A673 (cell line): ENCODE data around the gene STIP1. TPM values are rescaled to one million over a fixed set of nuclear protein-coding genes. Genes with fewer than 3 reads are reported as not detected.
"Not testable (repeated sequence)": the region's sequence is repeated elsewhere in the genome, so short reads cannot be mapped to it uniquely, and the experiment has no call there.

Experiments used
- BruUV-seq: library from RNA; stranded (reverse); fragments of 400-500 nt; replicated peaks from 2 replicates; lab custom pipeline; 2021; lab: Mats Ljungman, UMichigan
- CTCF ChIA-PET: fragments of 300-600 bp; sonication (Branson Sonifier 250); formaldehyde crosslinking; loops from one replicate; lab custom pipeline; 2022; ENCODE audit warnings: antibody characterized with exemption; lab: Charles Lee
- POLR2A ChIA-PET: fragments of 300-600 bp; sonication (Branson Sonifier 250); formaldehyde crosslinking; loops from one replicate; lab custom pipeline; 2022; ENCODE audit warnings: antibody characterized with exemption; ENCODE audit not compliant: low non-redundant PET; lab: Charles Lee
- DNase-seq: peaks from one replicate; pipeline ENCODE4 v3.0.0-alpha.2; 2015; ENCODE audit warnings: low spot score
- H3K27ac ChIP-seq: fragments of 200-600 bp; sonication (generic); 2 replicates; pipeline ENCODE4 v1.5.1; 2016; ENCODE audit warnings: mixed run types, low read depth, mild to moderate bottlenecking, mixed read lengths, antibody characterized with exemption, low read length; ENCODE audit not compliant: poor library complexity, severe bottlenecking
- H3K27me3 ChIP-seq: fragments of 200-600 bp; sonication (generic); replicated peaks from 2 replicates; pipeline ENCODE4 v1.6.1; 2017; ENCODE audit warnings: mixed run types, low read depth, mild to moderate bottlenecking, mixed read lengths, antibody characterized with exemption, low read length; ENCODE audit not compliant: insufficient read depth, poor library complexity
- H3K36me3 ChIP-seq: fragments of 200-600 bp; sonication (generic); 2 replicates; pipeline ENCODE4 v1.6.1; 2016; ENCODE audit warnings: mixed run types, mild to moderate bottlenecking, mixed read lengths, antibody characterized with exemption, low read length; ENCODE audit not compliant: insufficient read depth, poor library complexity, severe bottlenecking
- H3K4me1 ChIP-seq: fragments of 200-600 bp; sonication (generic); 2 replicates; pipeline ENCODE4 v1.6.1; 2017; ENCODE audit warnings: mixed run types, mild to moderate bottlenecking, mixed read lengths, antibody characterized with exemption, low read length; ENCODE audit not compliant: insufficient read depth, poor library complexity, severe bottlenecking
- H3K4me3 ChIP-seq: fragments of 200-600 bp; sonication (generic); 2 replicates; pipeline ENCODE4 v1.5.1; 2016; ENCODE audit warnings: low read depth, mixed run types, mild to moderate bottlenecking, mixed read lengths, low read length; ENCODE audit not compliant: poor library complexity, severe bottlenecking
- H3K9me3 ChIP-seq: fragments of 200-600 bp; sonication (generic); 2 replicates; pipeline ENCODE4 v1.6.1; 2016; ENCODE audit warnings: mixed run types, low read depth, mild to moderate bottlenecking, mixed read lengths, antibody characterized with exemption, low read length; ENCODE audit not compliant: poor library complexity, severe bottlenecking
- CTCF ChIP-seq: fragments of 300-800, 200-600 bp; sonication (generic); conservative IDR thresholded peaks from 2 replicates; pipeline ENCODE4 v1.5.1; 2017; ENCODE audit warnings: low read depth, mild to moderate bottlenecking, antibody characterized with exemption, low read length, moderate library complexity, mixed read lengths
- EZH2 ChIP-seq: fragments of 200-600 bp; sonication (generic); IDR thresholded peaks from 2 replicates; pipeline ENCODE4 v1.6.1; 2017; ENCODE audit warnings: borderline replicate concordance, low read depth, mild to moderate bottlenecking, mixed read lengths, antibody characterized with exemption, low read length; ENCODE audit not compliant: poor library complexity, severe bottlenecking
- intact Hi-C: fragments of 100-400 bp; cut with micrococcal nuclease; formaldehyde crosslinking; loops from one replicate; pipeline ENCODE4 v1.10.0; 2022; ENCODE audit not compliant: unreplicated experiment
- total RNA-seq: library from RNA; stranded (reverse); gene quantifications from 2 replicates; pipeline ENCODE4 v1.2.3, GENCODE V29; 2021

STIP1 gene
- total RNA-seq, 1 experiment from 2014 or later: 577 TPM

GRCh38 chr11:64245797-64246620 is 60.0 kb downstream of the STIP1 start:
- Histone ChIP-seq H3K4me1 (peaks cover 32% of the 10 kb centered on the region), H3K9me3 (no peaks in the 10 kb centered on the region), H3K36me3 (peaks cover 12% of the 10 kb centered on the region), H3K4me3 (peak overlapping the region; percentile 99), H3K27me3 (no peaks in the 10 kb centered on the region), H3K27ac (peak overlapping the region; percentile 92)
- CTCF ChIA-PET: interaction anchor here (0.5 to 1.6 kb wide), 2 partner anchors 41 to 109 kb away, joined by 3 to 4 read pairs; no protein-coding TSS in a partner anchor
- intact Hi-C loops: loop anchor here (5.0 kb wide), 1 partner anchor 39 kb away; the partner anchor contains the start of gene FERMT3
- peak; percentile 84 for DNase-seq
- BruUV-seq: no TSS peak
- no peak for TF ChIP-seq CTCF
- no peak for TF ChIP-seq EZH2
- POLR2A ChIA-PET: interaction anchor here (0.5 to 0.7 kb wide), 2 partner anchors 60 to 96 kb away, joined by 3 to 4 read pairs; partner anchors contain the start of gene STIP1

GRCh38 chr11:64246621-64246870 is 60.6 kb downstream of the STIP1 start:
- POLR2A ChIA-PET, H3K9me3 ChIP-seq, H3K27me3 ChIP-seq, DNase-seq, BruUV-seq: not testable (repeated sequence)
- intact Hi-C loops: loop anchor here (5.0 kb wide), 1 partner anchor 39 kb away; the partner anchor contains the start of gene FERMT3
- Histone ChIP-seq H3K36me3 (peaks cover 12% of the 10 kb centered on the region), H3K4me3 (peak overlapping the region; percentile 99), H3K27ac (peak overlapping the region; percentile 92), H3K4me1 (peaks cover 32% of the 10 kb centered on the region)
- CTCF ChIA-PET: interaction anchor here (0.6 kb wide), 1 partner anchor 42 kb away, joined by 3 read pairs; no protein-coding TSS in a partner anchor

- ChIA-PET POLR2A (no interaction called here), CTCF (interaction anchor here (0.6 kb wide), 1 partner anchor 43 kb away, joined by 3 read pairs; no protein-coding TSS in a partner anchor)
- H3K4me3 ChIP-seq: peak within 1 kb of the TSS; percentile 99
- H3K9me3 ChIP-seq: no peaks in the 10 kb centered on the region
- H3K27ac ChIP-seq: peak within 1 kb of the TSS; percentile 92
- no peak for TF ChIP-seq EZH2
- peaks cover 12% of the 10 kb centered on the region for H3K36me3 ChIP-seq
- DNase-seq: peak; percentile 95
- no TSS peak for BruUV-seq
- no peaks in the 10 kb centered on the region for H3K27me3 ChIP-seq
- intact Hi-C loops: loop anchor here (5.0 kb wide), 1 partner anchor 40 kb away; the partner anchor contains the start of gene FERMT3
- peaks cover 32% of the 10 kb centered on the region for H3K4me1 ChIP-seq
These were observed 61.1 kb downstream of the STIP1 start, which contains the start of gene PPP1R14B for GRCh38 chr11:64246871-64247728. PPP1R14B (minus strand) TSS chr11:64246943; CDS start chr11:64246673, 270 bp downstream.
